HG02571 (cell line): ENCODE results near the gene CPAMD8.

Experiments used
- ATAC-seq: cut with Tn5 transposase; IDR thresholded peaks from one replicate; pipeline ENCODE4 v1.9.1; 2021; ENCODE audit warnings: mild to moderate bottlenecking, moderate library complexity; ENCODE audit not compliant: unreplicated experiment

CPAMD8 gene

DNA sequence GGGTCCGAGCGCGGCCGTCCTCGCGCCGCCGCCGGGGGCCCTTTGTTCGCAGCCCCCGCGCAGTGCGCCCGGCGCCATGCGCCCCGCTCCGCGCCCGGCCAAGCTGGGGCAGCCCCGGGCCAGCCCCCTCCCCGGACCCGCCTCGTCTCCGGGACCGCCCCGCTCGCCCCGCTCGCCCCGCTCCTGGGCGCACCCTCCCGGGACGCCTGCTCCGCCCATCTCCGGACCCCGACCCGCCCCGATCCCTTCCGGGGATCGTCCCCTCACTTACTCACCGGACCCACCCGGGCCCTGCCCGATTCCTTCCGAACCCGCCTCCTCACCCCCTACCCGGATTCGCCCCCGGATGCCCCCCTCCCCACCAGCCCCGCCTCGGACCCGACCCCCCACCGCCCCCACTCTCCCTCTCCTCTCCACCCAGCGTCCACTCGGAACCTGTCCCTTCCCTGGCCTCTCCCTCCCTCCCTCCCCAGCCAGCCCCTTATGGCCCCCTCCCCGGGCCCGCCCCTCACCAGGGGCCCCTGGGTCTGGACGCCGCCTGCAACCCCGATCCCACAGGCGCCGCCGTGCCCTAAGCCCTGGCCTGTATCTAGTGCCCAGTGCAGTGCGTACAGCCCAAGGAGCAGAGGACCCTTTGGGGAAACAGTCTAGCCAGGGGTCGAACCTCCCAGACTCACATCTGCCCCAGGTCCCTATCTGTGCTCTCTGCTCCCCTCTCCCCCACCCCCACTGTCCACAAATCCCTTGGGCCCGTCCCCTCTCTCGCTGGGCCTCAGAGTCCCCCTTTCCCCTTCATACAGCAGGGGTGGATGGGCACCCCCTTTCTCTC lies at the start of gene CPAMD8:
CPAMD8 (minus strand) TSS at position 105 of the 829 bp plus-strand sequence. CDS start 168 bp downstream, outside the sequence.
- ATAC-seq, result no peak

DNA sequence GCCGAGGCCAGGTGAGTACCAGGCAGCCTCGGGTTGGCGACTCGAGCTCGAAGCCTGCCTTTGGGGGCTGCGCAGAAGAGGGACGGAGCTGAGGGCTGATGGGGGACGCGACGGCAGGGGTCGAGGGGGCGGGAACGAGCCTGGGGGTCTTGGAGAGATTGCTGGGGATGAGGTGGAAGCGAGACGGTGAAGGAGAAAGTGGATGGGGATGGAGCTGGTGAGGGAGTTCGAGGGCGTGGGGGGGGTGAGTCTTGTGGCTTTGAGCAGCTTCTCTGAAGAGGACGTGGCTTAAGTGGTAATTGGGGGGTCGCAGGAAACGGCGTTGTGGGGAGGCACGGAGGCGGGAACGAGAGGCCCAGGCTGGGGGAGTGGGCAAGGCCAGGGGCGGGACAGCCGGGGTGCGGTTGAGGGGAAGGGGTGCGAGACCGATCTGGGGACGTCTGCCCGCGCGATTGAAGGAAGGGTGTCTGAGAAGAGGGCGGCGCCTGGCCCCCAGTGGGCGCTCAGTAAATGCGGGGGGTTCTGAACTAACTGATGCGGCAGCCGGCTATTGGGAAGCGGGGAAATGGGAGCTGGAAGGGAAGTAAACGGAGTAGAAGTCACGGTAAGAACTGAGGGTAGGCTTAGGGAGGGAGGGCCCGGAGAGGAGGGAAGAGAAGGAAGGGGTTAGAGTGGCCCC lies 49.4 kb upstream of the CPAMD8 start:
- no peak for ATAC-seq

DNA sequence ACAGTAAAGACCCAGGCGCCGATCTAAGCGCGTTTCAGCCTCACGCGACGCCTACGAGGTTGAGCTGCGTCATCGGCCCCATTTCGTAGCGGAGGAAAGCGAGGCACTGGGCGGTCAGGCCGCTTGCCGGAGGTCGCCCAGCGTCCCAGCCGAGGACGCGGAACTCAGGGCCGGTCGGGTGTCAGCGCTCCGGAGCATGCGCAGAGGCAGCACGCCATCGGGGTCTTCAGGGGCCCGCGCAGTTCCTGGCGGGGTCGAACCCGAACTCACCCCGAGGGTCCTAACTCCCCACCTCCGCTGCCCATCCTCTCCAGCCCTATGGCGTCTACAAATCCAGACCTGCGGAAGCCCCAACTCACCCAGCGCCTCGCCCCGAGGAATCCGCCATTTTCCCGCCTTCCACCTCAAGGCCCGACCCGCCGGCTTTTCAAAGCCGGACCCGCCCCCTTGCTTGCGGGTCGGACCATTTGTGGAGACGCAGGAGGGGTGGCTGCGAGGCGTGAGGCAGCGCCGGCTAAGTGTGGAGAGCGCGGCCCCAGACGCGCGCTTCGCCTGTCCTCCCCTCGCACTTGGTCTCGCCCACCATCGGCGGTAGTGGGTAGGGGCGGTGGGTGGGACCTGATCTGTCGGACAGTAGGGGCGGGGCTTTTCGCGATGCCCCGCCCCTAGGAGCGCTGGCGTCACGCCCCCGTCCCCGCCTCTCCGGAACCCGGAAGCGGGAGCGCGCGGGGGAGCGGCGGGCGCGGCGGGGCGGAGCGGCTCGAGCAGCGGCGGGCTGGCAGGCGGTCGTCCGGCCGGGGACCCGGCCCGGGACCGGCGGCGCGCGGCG lies 48.6 kb upstream of the CPAMD8 start, which contains the start of the genes HAUS8 and MYO9B:
HAUS8 (minus strand) TSS at position 418 of the 829 bp plus-strand sequence; CDS start at position 388, 30 bp downstream.
MYO9B (plus strand) TSS at position 743 of the 829 bp plus-strand sequence. CDS start 25,941 bp downstream, outside the sequence.
- peak; percentile 55 for ATAC-seq

DNA sequence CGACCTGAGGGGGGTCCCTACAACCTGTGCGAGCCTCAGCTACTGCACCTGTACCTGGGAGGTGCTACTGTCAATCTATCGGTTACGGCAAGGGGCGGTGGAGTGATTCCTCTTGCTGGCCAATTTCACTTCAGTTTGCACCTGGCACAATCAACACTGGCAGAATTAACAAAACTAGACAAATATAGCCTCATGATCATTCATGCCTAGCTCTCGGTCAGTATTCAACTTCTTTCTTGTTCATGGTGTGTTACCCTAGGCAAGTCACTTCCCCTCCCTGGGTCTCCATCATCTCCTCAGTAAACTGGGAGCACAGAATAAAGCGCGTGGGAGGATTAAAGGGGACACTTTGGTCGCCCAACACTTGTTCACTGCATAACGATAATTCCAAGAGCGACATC lies 48.0 kb upstream of the CPAMD8 start:
- no peak for ATAC-seq

DNA sequence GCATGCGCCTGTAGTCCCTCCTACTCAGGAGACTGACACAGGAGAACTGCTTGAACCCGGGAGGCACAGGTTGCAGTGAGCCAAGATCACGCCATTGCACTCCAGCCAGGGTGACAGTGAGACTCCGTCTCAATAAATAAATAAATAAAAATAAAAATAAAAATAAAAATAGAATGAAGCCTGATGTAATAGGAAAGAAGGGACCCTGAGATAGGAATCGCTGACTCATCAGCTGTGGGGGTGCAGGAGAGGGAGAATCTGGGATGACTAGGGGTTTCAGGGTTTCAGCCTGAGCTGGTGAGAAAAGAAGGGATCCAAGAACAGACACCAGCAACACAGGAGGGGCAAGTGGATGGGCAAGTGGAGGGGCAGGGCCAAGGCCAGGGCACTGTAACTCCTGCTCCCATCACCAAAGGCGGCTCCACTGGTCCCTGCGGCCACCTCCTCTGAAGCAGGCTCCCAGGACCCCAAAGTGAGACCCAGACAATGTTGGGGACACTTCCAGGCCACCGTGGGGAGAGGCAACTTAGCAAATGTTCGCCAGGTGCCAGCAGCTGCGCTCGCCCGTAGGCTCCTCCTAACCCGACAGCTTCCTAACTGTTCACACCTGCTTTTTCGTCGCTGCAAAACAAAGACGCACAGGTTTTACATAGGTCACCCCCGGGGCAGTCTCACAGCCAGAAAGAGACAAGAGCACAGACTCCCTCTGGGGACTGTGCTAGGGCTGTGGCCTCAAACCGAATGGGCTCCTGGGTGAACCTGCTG lies 47.4 kb upstream of the CPAMD8 start:
- ATAC-seq, result no peak

DNA sequence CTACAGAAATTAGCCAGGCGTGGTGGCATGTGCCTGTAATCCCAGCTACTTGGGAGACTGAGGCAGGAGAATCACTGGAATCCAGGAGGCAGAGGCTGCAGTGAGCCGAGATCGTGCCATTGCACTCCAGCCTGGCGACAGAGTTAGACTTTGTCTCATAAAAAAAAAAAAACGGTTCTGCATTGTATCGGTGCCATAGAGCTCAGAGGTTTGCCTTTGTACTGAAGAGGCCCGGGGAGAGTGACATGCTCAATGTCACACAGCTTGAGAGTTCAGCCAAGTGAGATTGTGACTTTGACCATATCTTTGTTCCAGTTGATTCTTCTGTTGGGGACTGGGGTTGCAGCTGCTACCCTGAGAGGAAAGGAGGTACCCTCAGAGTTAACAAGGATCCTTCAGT lies 44.3 kb upstream of the CPAMD8 start:
- no peak for ATAC-seq

DNA sequence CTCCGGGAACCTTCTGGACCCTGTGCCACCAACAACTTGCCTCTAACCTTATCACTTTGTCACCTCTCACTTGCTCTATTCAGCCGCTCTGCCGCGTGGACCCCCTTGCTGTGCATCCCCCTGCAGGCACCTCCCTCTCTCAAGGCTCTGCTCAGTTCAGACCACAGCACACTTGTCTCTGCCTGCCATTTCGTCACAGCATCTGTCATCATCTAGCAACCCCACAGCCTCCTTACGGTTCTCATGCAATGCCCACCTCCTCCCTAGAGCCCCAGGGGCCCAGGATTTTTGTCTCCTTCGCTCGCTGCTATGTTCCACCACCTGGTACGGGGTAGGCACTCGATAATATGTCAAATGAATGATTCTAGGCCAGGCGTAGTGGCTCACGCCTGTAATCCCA lies 43.8 kb upstream of the CPAMD8 start:
- ATAC-seq, result no peak

DNA sequence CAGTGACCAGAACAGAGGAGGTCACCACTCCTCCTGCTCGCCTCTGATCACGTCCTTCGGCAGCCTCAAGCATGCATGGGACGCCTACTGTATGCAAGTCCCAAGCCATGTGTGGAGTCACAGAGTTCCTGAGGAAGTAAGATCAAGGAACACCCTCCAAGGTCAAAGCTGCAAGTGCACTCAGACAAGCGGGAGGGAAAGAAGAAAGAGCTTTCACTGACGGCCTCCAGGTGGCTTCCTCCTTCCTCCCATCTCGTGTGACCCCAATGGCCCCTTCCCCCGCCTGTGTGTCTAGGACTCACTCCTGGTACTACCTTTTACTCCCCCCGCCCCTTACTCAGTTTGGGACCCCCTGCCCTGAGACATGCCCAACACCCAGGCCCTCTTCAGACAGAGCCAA lies 42.6 kb upstream of the CPAMD8 start:
- ATAC-seq, result no peak

DNA sequence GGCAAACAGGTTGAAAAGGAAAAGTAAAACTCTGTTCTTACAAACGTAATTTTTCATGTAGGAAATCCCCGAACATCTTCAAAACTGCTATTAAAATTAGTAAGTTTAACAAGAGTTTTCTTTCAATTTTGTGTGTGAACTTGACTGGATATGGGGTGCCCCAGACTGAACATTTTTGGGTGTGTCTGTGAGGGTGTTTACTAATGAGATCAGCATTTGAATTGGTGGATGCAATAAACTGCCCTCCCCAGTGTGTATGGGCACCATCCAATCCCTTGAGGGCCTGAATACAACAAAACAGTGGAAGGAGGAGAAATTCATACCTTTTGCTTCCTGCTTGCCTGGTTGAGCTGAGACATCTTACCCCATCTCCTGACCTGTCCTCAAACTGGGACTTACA lies 36.8 kb upstream of the CPAMD8 start:
- ATAC-seq, result no peak

DNA sequence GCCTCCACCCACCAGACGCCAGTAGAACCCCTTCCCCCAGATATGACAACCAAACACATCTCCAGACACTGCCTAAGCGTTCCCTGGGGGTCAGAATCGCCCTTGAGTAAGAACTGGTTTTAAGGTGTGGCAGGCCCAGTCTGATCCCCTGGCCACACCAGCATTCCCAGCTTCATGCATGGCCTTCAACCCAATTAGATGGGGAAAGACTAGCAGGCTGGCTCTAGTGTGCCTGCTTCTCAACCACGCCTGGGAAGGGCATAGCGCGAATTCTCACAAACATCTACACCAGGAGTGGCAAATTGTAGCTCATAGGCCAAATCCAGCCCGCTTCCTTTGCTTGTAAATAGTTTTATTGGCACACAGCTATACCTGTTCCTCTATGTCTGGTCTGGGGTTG lies 35.1 kb upstream of the CPAMD8 start:
- ATAC-seq, result no peak

DNA sequence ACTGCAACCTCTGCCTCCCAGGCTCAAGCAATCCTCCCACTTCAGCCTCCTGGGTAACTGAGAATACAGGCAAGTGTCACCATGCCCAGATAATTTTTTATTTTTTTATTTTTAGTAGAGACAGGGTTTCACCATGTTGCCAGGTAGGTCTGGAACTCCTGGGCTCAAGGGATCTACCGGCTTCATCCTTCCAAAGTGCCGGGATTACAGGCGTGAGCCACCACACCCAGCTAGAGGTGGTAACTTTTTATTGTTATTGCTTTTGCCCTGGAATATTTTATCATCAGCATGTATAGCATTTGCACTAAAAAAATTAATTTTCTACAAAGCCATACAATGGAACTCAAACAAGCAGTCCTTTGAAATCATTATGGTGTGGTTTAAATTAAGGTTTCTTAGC lies 34.6 kb upstream of the CPAMD8 start:
- ATAC-seq, result no peak

DNA sequence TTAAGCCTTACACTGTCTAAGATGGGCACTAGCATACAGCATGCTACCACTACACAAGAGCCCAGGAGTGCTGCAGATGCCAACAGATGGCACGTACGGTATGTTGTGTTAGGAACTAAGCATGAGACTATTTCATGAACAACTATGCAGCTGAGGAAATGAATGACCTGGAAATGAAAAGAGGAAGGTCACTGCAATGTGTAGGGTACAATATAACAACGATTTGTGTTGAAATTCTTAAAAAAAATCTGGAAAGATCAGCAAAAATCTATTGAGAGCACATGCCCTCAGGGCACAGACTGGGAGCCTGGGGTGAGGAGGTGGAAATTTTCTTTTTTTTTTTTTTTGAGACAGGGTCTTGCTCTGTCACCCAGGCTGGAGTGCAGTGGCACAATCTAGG lies 34.2 kb upstream of the CPAMD8 start:
- no peak for ATAC-seq

DNA sequence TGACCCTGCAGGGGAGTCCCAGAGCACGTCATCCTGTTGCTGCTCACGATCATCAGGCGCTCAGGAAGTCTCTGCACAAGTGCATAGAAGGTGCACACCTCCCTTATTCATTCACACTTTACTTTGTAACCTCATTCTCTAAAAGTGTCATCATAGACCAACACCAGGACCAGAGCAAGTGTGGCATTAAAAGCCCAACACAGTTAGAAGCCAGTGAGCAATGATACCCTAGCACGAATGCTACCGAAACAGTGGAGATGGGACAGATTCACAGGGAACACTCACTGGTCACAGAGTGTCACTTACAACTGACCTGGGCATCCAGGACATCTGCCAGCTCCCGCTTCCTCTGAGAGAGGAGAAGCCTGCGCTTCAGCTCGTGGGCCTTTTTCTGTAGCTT lies 31.6 kb upstream of the CPAMD8 start:
- ATAC-seq, result no peak

DNA sequence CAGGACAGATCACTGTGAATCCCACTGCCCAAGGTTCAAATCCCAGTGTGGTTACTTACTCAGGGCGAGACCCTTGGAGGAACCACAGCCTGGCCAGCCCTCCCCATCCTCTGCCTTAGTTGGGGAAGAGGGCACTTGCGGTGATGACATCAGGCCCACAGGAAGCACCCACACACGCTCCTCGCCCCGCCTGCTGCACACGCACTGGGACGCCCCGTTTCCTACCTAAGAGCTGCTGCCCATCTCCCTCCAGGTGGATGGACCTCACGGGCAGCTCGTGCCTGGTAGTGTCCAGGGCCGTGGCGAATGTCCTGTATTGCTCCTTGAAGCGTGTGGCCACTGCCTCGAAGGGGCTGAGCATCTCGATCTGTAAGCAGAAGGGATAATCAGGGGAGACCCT lies 29.0 kb upstream of the CPAMD8 start:
- no peak for ATAC-seq

DNA sequence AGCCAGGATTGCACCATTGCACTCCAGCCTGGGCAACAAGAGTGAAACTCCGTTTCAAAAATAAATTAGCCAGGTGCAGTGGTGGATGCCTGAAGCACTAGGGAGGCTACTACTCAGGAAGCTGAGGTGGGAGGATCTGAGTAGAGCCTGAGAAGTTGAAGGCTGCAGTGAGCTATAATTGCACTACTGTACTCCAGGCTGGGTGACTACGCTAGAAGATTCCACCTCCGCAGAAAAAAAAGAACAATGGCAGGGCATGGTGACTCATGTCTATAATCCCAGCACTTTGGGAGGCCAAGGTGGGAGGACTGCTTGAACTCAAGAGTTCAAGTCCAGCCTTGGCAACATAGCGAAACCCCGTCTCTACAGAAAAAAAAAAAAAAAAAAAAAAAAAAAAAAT lies 28.1 kb upstream of the CPAMD8 start:
- no peak for ATAC-seq

DNA sequence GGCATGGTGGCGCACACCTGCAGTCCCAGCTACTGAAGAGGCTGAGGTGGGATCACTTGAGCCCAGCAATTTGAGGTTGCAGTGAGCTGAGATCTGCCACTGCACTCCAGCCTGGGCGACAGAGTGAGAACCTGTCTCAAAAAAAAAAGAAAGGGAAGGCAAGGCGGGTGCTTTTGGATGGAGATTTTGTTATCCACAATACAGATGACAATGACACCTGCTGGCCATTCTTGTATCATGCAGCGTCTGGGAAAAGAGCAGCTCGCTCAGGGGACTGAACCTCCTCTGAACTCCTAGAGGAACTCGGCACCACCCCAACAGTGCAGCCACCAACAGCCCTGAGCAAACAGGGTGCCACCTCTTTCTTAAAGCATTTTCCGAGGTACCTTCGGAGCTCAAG lies 25.8 kb upstream of the CPAMD8 start:
- ATAC-seq, result no peak

DNA sequence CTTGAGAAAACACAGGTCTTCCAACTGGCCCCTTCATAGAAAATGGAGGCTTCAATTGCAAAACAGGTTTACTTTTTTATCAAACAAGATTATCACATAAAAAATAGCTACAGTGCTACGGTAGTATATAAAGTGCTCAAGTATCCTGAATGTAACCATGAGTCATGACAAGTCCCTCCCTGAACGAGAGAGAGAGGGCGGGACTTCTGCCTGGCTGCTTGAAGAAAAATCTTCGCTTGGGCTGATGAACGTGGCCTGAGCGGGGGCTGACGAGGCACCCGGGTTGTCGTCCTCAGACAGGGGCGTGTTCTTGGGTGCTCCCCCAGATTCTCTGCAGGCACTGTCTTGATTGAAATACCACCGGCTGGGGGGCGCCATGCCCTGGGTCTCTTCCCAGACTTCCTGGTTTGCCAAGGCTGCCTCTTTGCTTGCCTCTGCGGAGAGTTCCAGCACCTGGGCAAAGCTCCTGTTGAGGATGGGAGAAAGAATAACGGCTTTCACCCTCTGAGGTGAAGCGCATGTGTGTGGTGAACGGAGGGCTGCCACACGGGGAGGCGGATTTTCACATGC lies 23.2 kb upstream of the CPAMD8 start:
- no peak for ATAC-seq

DNA sequence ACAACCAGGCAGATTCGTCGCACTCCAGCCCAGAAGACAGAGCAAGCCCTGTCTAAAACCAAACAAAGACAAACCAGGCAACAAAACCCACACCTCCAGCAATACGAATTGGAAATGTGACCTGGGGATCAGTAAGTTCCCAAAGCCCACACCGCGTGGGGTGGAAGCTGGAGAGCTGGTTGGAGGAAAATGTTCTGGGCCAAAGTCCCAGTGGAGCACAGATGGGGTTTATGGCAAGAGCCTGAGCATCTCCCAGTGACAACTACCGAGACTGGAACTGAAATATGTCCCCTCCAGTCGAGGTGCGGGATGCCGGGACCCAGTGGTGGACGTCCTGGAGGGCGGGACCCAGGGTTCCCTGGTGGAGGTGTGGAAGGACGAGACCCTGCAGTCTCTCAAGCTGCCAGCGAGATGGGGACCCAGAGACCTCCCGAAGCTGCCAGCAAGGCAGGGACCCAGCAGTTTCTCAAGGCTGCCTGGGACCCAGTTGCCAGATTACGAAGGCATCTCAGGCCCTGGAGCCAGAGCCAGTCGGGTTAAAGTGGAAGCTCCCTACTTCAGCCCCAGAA lies 22.4 kb upstream of the CPAMD8 start:
- ATAC-seq, result no peak

DNA sequence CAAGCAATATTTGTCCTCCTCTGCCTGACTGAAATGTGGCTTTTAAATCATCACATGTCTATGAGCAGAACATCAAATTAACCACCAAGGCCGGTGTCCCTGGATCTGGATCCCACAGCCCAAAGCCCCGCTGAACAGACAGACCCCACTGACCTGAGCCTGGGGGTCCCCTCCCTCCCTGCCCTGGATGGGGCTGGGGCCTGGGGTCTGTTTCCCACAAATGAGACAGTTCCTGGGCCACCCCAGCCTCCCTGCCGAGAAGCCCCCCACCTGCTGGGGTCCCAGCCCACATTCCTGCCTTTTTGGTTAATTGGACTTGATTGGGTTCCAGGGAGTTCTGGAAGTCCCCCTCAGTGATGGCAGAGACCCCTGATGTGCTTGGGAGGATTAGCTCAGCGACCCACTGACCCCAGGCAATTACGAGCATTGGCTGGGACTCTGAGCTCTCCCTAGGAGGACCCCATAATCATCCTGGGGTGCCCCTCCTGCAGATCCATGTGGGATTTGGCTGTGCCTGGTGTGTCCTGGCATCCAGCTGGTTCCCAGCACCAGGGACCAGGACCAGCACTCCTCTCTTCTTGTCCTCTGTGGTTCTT lies 19.4 kb upstream of the CPAMD8 start:
- ATAC-seq, result no peak

DNA sequence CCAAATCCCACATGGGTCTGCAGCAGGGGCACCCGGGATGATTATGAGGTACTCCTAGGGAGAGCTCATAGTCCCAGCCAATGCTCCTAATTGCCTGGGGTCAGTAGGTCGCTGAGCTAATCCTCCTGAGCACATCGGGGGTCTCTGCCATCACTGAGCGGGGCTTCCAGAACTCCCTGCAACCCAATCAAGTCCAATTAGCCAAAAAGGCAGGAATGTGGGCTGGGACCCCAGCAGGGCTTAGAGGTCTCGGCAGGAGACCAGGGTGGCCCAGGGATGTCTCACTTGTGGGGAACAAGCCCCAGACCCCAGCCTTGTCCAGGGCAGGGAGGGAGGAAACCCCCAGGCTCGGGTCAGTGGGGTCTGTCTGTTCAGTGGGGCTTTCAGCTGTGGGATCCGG lies 17.1 kb upstream of the CPAMD8 start:
- ATAC-seq, result no peak
